Ascending aorta (tissue), 2 donors: Measurements from ENCODE around the gene IGF2R. TPM values are rescaled to one million over a fixed set of nuclear protein-coding genes. Genes with fewer than 3 reads are reported as not detected.

Experiments
- DNase-seq, 2 donors: peaks; one replicate each; pipeline ENCODE4 v3.0.0-alpha.2; 2019; ENCODE audit warnings: low spot score in 2 of 2
- H3K27ac ChIP-seq, 2 donors: fragments of 200-600 bp; sonication (generic); one replicate each; pipeline ENCODE4 v1.5.1; 2016 to 2017; ENCODE audit warnings: mild to moderate bottlenecking in 1 of 2
- H3K27me3 ChIP-seq: fragments of 200-600 bp; sonication (generic); one replicate; pipeline ENCODE4 v1.5.1; 2017
- H3K36me3 ChIP-seq, 2 donors: fragments of 200-600 bp; sonication (generic); one replicate each; pipeline ENCODE4 v1.5.1; 2016
- H3K4me1 ChIP-seq, 2 donors: fragments of 200-600 bp; sonication (generic); one replicate each; pipeline ENCODE4 v1.5.1; 2016 to 2017; ENCODE audit warnings: mild to moderate bottlenecking in 1 of 2
- H3K4me3 ChIP-seq, 2 donors: fragments of 200-600 bp; sonication (generic); one replicate each; pipeline ENCODE4 v1.5.1; 2016 to 2017; ENCODE audit warnings: mild to moderate bottlenecking in 1 of 2
- H3K9me3 ChIP-seq, 2 donors: fragments of 200-600 bp; sonication (generic); one replicate each; pipeline ENCODE4 v1.5.1; 2016
- intact Hi-C: fragments of 100-400 bp; cut with DNase I; formaldehyde crosslinking; loops from one replicate; pipeline ENCODE4 v1.15.1; 2023
- total RNA-seq: library from RNA; depleted of rRNA; stranded (reverse); fragments of >200 nt; gene quantifications from one replicate; pipeline ENCODE4 v1.1.0, GENCODE V29; 2016
- TF ChIP-seq, protein P1 (sequence below), 3 experiments: fragments of 200-600 bp in 2 of 3; fragments of 450-650 bp in 1 of 3; sonication (generic) in 2 of 3; IDR thresholded peaks; one replicate each; pipeline ENCODE4 v1.5.1; 2016 to 2019; ENCODE audit warnings: antibody characterized with exemption in 3 of 3, mild to moderate bottlenecking in 1 of 3, moderate library complexity in 1 of 3

IGF2R gene
- total RNA-seq, 1 donor from 2014 or later = 104 TPM

DNA sequence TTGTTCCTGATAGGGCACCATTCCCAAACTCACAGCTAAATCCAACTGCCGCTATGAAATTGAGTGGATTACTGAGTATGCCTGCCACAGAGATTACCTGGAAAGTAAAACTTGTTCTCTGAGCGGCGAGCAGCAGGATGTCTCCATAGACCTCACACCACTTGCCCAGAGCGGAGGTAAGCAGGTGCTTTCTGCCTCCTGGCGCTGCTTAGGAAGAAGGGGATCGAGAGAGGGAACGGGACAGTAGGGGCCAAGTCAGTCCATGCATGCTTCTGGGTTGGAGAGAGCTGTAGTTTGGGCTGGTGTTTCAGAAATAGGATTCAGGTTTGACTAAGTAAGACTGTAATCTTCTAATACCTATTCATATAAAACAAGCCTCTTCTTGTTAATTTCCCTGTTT is 63.7 kb downstream of the IGF2R start:
- Histone ChIP-seq H3K9me3 (no peaks in the 10 kb centered on the region), H3K4me1 (peaks cover 0 to 18% of the 10 kb centered on the region in 2 donors), H3K27me3 (no peaks in the 10 kb centered on the region), H3K4me3 (no peak overlapping the region), H3K36me3 (peaks cover 39 to 48% of the 10 kb centered on the region in 2 donors), H3K27ac (no peak overlapping the region)
- TF ChIP-seq, protein P1, sequence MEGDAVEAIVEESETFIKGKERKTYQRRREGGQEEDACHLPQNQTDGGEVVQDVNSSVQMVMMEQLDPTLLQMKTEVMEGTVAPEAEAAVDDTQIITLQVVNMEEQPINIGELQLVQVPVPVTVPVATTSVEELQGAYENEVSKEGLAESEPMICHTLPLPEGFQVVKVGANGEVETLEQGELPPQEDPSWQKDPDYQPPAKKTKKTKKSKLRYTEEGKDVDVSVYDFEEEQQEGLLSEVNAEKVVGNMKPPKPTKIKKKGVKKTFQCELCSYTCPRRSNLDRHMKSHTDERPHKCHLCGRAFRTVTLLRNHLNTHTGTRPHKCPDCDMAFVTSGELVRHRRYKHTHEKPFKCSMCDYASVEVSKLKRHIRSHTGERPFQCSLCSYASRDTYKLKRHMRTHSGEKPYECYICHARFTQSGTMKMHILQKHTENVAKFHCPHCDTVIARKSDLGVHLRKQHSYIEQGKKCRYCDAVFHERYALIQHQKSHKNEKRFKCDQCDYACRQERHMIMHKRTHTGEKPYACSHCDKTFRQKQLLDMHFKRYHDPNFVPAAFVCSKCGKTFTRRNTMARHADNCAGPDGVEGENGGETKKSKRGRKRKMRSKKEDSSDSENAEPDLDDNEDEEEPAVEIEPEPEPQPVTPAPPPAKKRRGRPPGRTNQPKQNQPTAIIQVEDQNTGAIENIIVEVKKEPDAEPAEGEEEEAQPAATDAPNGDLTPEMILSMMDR (IDR thresholded peaks at IDR 0.05) = no peak
- intact Hi-C loops = no loop called here
- DNase-seq = no peak

DNA sequence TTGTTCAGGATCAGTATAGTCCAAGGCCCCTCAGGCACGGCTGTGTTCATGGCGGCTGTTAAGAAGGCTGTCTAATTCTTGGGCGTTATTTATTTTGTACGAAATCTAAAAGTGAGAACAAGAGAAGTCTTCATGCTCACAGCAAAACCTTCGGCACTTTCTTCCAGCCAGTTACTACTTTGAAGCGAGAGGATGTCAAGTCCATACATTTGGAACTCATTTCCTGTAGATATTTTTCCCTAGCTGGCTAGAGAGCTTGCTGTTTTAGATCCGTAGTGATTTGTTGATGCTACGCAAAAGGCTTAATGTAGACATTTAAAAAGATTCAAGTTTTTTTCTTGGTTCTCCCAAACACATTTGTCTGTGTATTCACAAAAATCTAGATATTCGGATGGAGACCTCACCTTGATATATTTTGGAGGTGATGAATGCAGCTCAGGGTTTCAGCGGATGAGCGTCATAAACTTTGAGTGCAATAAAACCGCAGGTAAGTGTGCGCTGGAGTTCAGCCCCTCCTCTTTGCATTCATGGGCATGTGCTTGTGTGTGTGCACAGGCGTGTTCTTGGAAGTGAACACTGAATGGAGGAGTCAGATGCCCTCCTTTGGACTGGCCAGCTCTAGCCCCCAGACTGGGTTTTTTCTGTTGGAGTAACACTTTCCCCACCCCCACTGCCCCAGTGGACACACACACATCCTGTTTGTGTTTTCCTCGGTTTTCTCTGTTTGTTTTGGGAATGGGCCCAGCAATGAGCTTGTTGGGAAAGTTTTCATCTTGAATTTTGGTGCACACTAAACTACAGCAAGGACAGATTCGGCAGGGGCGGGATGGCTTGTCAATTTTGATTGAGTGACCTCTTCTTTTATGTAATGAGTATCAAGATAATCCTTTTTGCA is 65.4 kb downstream of the IGF2R start:
- TF ChIP-seq, protein P1 (IDR thresholded peaks at IDR 0.05) = no peak
- no peak overlapping the region for H3K27ac ChIP-seq
- H3K9me3 ChIP-seq = no peaks in the 10 kb centered on the region
- H3K36me3 ChIP-seq = peaks cover 33 to 40% of the 10 kb centered on the region in 2 donors
- no peak overlapping the region for H3K4me3 ChIP-seq
- intact Hi-C loops = no loop called here
- peaks cover 0 to 19% of the 10 kb centered on the region in 2 donors for H3K4me1 ChIP-seq
- no peaks in the 10 kb centered on the region for H3K27me3 ChIP-seq
- no peak for DNase-seq

DNA sequence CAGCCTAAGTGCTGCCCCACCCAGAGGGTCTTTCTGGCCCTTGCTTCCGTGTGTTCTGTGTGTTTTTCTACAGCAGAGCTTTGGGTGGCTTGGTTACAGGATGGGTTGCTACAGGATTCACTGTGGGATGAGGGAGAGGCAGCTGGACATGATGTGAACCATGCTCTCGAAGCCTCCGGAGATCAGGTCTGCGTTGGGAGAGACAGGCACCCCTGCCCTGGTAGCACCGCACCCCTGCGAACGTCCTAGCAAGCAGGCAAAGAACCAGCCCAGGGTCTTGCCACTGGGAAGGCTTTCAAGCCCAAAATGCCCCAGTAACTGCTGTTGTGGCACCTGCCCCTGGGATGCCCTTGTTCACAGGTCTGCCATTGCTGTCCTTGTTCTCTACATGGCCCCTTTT is 66.4 kb downstream of the IGF2R start:
- H3K27ac ChIP-seq = peak overlapping the region in 1 of 2 donors; percentile 16

DNA sequence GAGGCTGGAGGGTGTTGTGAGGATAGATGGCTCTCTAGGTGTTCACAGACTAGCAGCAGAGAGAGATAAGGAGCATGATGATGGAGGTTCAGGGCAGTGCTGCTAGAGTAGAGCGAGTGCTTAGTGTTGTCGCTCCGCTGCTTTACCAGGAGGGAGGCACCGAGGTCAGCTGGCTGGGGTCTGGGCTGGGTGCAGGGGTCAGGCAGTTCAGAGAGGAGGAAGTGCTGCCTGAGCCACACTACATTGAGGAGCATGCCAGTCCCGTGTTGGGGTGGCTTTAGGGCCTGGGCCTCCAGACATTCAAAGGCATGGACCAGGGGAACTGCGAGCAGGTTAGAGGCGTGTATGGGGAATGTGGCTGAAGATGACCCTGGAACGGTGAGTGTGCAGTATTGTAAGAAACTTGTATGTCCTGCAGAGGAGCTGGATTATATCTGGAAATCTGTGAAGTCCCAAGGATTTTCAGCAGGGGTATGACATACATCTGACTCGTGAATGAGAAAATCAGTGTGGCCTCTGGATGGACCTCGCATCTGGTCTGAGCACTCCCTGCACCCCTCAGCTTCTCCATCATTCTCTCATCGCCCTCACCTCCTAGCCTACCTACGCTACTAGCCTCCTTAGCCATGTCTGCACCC is 66.9 kb downstream of the IGF2R start:
- Histone ChIP-seq H3K4me1 (peaks cover 0 to 11% of the 10 kb centered on the region in 2 donors), H3K4me3 (no peak overlapping the region), H3K27me3 (no peaks in the 10 kb centered on the region), H3K9me3 (no peaks in the 10 kb centered on the region), H3K27ac (peak overlapping the region; percentile 66 to 69), H3K36me3 (peaks cover 37 to 43% of the 10 kb centered on the region in 2 donors)
- TF ChIP-seq, protein P1 (IDR thresholded peaks at IDR 0.05) = no peak
- intact Hi-C loops = loop anchor here (5.0 kb wide), 1 partner anchor 174 kb away; no protein-coding TSS in a partner anchor
- no peak for DNase-seq

More for the DNA sequence above, 66.4 kb downstream of the IGF2R start:
- Histone ChIP-seq H3K27me3 (no peaks in the 10 kb centered on the region), H3K9me3 (no peaks in the 10 kb centered on the region), H3K4me1 (peaks cover 0 to 11% of the 10 kb centered on the region in 2 donors), H3K36me3 (peaks cover 33 to 40% of the 10 kb centered on the region in 2 donors), H3K4me3 (no peak overlapping the region)
- intact Hi-C loops = loop anchor here (5.0 kb wide), 1 partner anchor 173 kb away; no protein-coding TSS in a partner anchor
- DNase-seq = no peak
- TF ChIP-seq, protein P1 (IDR thresholded peaks at IDR 0.05) = no peak

DNA sequence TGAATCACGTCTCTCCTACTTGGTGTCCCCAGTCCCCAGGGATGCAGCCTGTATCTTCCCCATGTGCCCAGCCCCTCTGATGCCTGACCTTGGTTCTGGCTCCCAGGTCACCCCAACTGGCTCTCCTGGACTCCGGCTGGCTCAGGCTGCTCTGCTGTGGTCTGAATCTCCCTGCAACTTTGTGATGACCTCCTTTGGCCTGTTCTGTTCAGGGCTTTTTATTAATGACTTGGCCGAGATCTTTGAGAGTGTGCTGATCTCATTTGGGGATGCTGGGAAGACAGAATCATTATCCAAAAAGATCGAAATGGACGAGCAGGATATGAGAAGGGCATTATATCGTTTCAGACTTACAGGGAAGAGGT is 67.4 kb downstream of the IGF2R start:
- intact Hi-C loops = loop anchor here (5.0 kb wide), 1 partner anchor 174 kb away; no protein-coding TSS in a partner anchor
- H3K36me3 ChIP-seq = peaks cover 40 to 47% of the 10 kb centered on the region in 2 donors

More for the DNA sequence above, 67.4 kb downstream of the IGF2R start:
- H3K27ac ChIP-seq = peak overlapping the region; percentile 66 to 69
- H3K4me3 ChIP-seq = no peak overlapping the region
- no peaks in the 10 kb centered on the region for H3K9me3 ChIP-seq
- no peak for DNase-seq
- peaks cover 0 to 15% of the 10 kb centered on the region in 2 donors for H3K4me1 ChIP-seq
- H3K27me3 ChIP-seq = no peaks in the 10 kb centered on the region
- TF ChIP-seq, protein P1 (IDR thresholded peaks at IDR 0.05) = no peak
